HFF-Myc (cell line): Measurements from ENCODE around the gene TMEM38B.
"Not testable (repeated sequence)": the region's sequence is repeated elsewhere in the genome, so short reads cannot be mapped to it uniquely, and the experiment has no call there.

Source experiments
- DNase-seq: peaks from one replicate; pipeline ENCODE4 v3.0.0-alpha.2; 2011; ENCODE audit warnings: low read depth; ENCODE audit errors: extremely low read depth
- H3K4me3 ChIP-seq: replicated peaks from 2 replicates; pipeline ENCODE4 v1.5.1; 2011; ENCODE audit warnings: low read depth, mild to moderate bottlenecking, control low read depth, low read length
- TF ChIP-seq, protein P1 (sequence below): IDR thresholded peaks from 2 replicates; pipeline ENCODE4 v1.5.1; 2012; ENCODE audit warnings: mild to moderate bottlenecking, low read depth, low read length, control low read depth; ENCODE audit errors: missing control alignments

Gene TMEM38B

DNA sequence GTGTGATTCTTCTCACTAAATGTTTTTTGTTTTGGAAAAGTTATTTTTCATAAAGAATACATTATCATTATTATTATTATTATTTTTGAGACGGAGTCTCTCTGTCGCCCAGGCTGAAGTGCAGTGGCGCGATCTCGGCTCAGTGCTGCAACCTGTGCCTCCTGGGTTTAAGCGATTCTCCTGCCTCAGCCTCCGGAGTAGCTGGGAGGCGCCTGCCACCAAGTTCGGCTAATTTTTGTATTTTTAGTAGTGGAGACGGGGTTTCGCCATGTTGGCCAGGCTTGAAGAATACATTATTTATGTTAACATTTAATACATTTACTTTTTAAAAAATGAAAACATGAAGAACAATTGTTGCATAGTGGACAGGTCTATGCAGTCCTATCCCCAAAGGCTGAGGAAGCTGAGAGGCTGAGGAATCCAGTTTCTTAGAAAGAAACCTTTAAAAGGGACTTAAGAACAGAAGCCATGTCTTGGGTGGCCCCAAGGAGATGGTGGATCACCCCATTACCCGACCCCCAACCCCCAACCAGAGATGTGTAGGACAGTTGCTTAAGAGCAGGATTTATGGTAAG is 2.0 kb downstream of the TMEM38B start:
- no peak overlapping the region for H3K4me3 ChIP-seq
- DNase-seq, result no peak
- TF ChIP-seq, protein P1, sequence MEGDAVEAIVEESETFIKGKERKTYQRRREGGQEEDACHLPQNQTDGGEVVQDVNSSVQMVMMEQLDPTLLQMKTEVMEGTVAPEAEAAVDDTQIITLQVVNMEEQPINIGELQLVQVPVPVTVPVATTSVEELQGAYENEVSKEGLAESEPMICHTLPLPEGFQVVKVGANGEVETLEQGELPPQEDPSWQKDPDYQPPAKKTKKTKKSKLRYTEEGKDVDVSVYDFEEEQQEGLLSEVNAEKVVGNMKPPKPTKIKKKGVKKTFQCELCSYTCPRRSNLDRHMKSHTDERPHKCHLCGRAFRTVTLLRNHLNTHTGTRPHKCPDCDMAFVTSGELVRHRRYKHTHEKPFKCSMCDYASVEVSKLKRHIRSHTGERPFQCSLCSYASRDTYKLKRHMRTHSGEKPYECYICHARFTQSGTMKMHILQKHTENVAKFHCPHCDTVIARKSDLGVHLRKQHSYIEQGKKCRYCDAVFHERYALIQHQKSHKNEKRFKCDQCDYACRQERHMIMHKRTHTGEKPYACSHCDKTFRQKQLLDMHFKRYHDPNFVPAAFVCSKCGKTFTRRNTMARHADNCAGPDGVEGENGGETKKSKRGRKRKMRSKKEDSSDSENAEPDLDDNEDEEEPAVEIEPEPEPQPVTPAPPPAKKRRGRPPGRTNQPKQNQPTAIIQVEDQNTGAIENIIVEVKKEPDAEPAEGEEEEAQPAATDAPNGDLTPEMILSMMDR, result no peak

GRCh38 chr9:105697871-105698270 is 3.5 kb downstream of the TMEM38B start:
- no peak overlapping the region for H3K4me3 ChIP-seq
- no peak for DNase-seq
- TF ChIP-seq, protein P1, result no peak

GRCh38 chr9:105698348-105698870 is 4.1 kb downstream of the TMEM38B start:
- no peak overlapping the region for H3K4me3 ChIP-seq
- TF ChIP-seq, protein P1, result no peak
- DNase-seq, result no peak

- DNase-seq, result no peak
- TF ChIP-seq, protein P1, result no peak
- H3K4me3 ChIP-seq, result no peak overlapping the region
Measured at GRCh38 chr9:105700668-105701067, 6.3 kb downstream of the TMEM38B start.

DNA sequence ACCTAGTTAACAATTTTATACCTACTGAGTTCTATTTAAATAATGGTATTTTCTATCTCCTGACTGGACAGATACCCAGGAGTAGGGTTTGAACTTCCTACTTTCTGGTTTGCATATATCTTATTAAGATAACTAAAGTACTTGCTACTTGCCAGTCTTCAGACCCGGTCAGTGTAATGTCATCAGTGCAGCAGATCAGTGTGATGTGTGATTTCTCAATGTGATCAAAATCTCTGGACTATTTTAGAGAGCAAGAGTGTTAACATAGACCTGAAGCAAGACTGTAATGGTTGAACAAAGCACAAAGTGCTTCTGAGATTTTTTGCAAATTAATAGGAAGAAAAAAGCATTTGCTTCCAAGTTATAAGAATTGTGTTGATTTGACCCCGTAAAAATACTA is 6.8 kb downstream of the TMEM38B start:
- H3K4me3 ChIP-seq, result no peak overlapping the region
- DNase-seq, result no peak
- TF ChIP-seq, protein P1, result no peak

DNA sequence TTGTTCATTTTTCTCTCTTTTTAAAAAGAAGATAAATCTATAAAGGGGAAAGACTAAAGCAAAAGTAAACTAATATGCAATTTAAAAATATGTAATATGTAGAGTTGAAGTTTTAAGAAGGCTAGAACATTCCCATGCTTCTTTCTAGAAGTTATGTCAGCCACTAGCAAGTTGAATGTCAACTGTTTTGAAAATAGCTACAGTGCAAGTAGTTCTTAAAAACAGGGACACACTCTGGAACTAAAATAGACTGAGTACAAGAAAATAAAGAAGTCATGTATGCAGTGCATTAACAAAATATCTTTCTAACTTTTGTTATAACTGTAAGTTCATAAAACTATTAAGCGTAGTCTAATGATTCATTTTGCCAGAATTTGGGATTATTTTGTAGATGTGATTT is 7.9 kb downstream of the TMEM38B start:
- TF ChIP-seq, protein P1, result no peak
- H3K4me3 ChIP-seq, result no peak overlapping the region
- no peak for DNase-seq

DNA sequence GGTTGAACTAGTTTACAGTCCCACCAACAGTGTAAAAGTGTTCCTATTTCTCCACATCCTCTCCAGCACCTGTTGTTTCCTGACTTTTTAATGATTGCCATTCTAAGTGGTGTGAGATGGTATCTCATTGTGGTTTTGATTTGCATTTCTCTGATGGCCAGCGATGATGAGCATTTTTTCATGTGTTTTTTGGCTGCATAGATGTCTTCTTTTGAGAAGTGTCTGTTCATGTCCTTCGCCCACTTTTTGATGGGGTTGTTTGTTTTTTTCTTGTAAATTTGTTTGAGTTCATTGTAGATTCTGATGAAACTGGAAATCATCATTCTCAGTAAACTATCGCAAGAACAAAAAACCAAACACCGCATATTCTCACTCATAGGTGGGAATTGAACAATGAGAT is 9.3 kb downstream of the TMEM38B start:
- DNase-seq, H3K4me3 ChIP-seq: not testable (repeated sequence)
